HG02642 (cell line): ENCODE measurements around the gene PNPLA1.

ENCODE experiments used
- ATAC-seq: cut with Tn5 transposase; IDR thresholded peaks from one replicate; pipeline ENCODE4 v1.9.1; 2021; ENCODE audit warnings: mild to moderate bottlenecking; ENCODE audit not compliant: unreplicated experiment, poor library complexity

Gene PNPLA1

DNA sequence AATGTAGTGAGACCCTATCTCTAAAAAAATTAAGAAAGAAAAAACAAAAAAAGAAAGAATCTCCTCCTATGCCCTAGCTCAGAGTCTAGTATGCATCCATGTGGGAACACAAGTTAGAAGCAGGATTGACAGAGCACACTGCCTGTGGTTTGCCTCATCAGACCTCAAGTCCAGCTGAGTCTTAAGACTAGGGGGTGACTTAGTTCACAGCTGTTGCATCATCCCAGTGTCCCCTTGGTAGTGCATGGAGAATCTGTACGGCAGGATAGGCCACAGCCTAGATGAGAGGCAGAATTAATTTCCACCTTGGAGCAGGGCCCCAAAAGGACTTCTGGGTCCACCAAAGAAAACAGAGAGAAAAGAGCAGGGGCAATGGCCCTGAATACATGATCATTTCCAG lies 13.7 kb downstream of the PNPLA1 start:
- ATAC-seq, result no peak

DNA sequence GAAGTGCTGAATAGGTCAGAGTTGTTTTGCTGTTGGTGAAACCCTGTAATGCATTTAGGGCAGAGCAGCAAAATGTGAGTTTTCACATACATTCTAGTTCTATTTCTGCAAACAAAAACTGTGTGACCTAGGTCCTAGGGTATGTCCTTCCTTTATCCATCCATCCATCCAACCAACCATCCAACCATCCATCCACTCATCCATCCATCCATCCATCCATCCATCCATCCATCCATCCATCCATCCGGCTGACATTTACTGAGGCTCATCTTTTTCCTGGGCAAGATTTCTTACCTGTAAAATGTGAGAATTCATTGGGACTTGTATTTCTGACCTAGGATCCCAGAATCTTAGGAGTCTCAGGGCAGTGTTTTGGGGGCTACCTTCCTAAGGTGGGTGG lies 14.5 kb downstream of the PNPLA1 start:
- no peak for ATAC-seq

DNA sequence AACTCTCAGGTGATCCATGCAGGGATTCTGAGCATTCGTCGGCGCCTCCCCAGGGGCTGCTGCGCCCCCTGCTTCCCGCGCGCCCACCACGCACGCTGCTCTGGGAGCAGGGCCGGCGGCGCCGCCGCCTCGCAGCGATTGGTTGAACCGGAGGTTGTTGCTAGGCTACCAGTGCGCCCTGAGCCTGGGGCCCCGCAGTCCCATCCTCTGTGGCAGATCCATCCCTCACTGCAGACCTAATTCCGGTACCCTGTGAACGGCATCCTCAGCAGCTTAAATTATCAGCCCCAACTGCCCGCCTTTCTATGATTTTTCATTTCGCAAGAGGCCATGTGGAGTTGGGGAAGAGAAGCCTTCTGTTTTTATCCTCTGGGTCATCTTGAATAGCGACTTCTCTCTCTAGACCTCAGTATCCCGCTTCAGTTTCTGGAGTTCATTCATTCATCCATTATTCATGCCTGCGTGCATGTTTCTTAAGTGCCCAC lies 15.4 kb downstream of the PNPLA1 start:
- ATAC-seq, result no peak

DNA sequence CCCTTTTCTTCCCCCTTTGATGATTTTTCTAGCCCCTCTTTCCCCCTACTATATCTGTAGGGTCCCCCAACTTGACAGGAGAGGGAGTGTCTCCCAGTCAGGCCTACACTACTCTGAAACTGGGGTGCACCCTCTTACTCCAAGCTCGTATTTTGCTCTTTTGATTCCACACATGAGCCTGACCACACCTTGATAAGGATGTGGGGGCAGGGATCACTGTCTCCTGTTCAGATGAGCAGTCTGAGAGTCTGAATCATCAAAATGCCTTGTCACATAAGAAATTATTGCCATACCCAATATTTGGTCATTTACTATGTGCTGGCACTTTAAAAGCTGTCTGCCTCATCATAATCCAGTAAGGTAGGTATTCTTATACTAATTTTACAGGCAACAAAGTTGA lies 15.9 kb downstream of the PNPLA1 start:
- no peak for ATAC-seq

DNA sequence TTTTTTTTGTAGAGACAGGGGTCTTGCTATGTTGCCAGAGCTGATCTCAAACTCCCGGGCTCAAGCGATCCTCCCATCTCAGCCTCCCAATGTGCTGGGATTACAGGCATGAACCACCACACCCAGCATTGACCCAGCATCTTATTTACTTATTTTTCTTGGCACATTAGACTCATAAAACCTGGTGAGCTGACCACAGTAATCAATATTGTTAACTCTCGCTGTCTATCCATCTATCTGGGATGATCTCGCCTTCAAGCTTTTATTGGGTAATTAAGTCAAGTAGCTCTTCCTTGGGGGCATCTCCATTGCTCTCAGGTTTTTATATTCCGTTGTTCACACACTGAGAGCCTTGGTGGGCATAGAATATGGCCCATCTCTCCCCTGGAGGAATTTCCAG lies 17.0 kb downstream of the PNPLA1 start:
- no peak for ATAC-seq

DNA sequence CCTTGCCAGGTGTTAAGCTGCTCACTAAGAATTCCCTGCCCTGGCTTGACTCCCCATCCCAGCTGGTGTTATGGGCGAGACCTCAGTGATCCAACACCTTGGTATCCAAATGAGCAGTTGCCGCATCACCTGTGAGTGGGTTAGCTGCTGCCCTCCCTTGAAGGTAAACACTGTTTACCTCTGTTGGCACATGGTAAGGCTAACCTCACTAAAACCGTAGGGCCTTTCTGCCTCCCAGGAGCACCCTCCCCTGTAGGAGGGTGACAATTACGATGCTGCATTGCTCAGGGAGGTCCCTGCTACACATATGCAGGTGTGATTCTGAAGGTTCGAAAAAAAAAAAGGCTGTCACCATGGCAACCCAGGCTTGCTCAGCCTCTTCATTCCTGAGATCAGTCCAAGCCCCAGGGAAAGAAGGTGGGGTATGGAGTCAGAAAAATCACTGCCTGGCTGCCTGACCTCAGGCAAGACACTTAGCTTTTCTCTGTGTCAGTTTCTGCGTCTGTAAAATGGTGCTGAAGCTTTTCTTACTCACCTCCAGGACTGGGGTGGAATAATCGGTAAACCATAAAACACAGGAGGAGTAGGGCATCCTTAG lies 19.5 kb downstream of the PNPLA1 start:
- no peak for ATAC-seq

DNA sequence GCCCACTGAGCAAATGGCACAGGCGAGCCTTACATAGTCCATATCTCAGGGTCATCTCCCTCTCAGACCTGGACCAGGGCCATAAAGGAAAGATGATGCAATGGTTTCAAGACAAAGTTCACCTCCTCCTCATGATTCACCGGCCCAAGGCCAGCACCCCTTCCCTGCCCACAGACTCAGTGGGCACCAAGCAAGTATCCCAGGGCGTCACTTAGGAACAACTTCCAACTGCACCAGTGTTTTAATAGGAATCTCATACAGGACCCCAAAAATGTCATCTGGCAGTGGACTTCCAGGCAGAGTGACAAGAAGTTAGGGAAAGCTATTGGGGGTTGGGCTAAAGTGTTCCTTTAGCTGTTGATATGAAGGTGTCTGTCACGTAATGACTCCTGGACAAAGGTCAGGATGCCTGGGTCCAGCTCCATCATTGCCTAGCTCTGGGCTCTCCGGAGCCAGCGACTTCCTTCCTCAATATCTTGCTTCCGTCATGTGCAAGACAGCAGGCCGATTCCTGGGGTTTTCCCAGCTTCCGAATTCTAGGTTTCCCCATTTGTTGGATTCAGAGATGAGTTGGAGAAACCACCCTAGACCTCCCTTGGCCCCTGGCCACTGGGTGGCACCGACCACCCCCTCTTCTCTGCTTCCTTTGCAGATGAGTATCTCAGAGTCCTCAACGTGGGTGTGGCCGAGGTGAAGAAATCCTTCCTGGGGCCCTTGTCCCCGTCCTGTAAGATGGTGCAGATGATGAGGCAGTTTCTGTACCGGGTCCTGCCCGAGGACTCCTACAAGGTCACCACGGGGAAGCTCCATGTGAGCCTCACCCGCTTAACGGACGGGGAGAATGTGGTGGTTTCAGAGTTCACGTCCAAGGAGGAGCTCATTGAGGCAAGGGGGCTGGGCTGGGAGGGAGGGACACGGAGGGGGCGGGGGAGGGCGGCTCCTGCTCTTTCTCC lies 21.1 kb downstream of the PNPLA1 start:
- no peak for ATAC-seq

DNA sequence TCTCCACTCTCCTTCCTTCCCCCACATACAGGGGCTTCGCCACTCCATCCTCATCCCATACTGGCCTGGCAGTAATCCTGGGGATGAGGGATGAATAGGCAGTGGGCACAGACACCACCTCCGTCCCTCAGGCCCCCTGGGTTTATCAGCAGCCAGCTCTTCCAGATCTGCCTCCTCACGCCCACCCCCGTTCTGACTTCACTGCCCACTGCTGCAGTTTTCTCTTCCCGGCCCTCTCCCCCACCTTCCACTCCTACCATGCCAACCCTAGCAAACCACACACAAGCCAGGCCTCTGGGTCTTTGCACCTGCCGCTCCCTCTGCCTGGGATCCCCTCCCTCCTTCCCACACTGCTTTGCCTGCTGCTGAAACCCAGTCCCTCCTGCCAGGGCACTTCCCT lies 22.3 kb downstream of the PNPLA1 start:
- ATAC-seq, result no peak

DNA sequence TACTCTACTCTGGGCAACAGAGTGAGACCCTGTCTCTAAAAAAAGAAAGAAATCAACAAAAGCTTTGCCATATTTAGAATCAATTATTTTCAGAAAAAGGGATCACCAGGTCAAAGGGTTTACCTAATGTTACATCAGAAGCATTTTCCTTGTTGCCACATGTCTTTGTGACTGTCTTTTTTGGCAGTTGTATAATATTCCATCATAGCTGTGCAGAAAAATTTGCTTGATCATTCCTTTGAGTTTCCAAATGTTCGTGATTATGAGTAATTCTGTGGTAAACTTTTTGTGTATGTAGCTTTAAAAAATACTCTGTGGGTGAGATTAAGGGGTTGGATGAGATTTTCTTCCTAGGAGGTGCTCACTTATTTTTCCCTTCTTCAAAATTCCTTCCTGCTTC lies 26.4 kb downstream of the PNPLA1 start:
- ATAC-seq, result no peak

DNA sequence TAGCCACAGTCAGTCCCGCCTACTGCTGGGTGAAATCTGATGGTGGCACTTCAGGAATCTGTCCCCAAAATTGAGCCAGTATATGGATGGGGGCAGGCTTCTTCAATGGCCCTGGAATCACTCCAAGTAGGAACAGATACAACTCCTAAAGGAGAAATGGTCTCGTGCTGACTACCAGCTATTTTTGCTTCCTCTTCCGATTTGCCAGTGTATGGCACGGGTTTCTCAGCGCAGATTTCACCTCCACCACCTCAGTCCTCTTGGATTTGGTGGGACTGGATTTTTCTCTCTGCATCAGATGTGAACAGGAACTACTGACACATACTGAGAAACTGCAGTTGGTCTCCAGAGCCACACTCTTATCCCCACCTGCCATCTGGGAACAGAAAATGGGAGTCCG lies 27.2 kb downstream of the PNPLA1 start:
- no peak for ATAC-seq

DNA sequence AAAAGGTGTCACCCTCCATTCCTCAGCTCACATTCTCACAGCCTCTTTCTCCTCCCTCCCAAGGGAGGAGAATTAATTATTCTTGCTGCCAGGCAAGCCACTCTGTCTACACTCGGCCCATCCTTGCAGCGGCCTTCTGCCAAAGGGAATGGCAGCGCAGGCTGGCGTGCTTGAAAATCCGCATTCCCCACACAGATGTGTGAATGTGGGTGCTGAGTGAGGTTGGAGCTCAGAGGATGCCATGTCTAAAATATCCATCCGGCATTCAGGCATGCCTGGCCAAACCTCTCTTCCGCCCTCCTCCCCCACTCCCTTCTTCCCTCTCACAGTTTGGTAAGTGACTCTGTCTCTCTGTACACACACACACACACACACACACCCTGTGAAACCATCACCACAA lies 27.7 kb downstream of the PNPLA1 start:
- ATAC-seq, result no peak

DNA sequence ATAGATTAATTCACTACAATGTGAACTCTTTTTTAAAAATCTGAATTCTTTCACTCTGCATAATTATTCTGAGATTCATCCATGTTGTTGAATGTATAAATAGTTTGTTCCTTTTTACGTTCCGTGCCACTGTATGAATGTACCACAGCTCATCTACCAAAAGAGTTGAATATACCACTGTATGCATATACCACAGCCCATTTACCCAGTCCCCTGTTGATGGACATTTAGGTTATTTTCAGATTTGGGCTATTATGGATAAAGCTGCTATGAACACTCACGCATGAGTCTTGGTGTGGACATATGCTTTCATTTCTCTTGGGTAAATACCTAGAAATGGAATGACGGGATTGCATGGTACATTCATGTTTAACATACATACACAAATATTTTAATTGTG lies 28.2 kb downstream of the PNPLA1 start:
- ATAC-seq, result no peak

DNA sequence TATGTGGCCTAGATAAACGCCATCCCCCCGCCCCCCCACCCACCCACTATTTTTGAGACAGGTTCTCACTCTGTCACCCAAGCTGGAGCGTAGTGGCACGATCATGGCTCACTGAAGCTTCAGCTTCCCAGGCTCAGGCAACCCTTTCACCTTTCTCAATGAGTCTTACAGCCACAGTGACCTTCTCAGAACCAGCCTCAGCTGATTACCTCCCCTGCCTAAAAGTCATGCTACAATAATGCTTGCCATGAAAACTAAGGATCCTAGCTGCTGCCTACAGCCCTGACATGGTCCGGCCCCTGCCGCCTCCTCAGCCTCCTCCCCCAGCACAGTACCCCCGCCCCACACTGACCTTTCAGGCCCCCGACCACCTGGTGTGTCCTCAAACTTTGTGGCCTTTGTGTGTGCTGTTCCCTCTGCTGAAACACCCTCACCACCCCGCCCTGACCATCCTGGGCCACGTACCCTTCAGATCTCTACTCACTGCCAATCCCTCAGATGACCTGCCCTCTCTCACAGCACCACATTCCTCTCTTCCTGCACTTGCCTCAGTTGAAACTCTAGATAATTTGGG lies 31.3 kb downstream of the PNPLA1 start:
- ATAC-seq, result no peak

DNA sequence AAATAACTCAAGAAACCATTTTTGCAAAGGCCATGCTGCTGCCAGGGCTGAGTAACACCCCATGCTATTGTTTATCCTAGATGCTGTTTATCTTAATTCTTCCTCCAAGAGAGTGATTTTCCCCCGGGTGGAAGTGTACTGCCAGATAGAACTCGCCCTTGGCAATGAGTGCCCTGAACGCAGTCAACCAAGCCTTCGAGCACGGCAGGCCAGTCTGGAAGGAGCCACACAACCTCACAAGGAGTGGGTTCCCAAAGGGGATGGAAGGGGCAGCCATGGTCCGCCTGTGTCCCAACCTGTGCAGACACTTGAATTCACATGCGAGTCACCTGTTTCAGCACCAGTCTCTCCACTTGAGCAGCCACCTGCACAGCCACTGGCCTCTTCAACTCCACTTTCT lies 31.9 kb downstream of the PNPLA1 start:
- no peak for ATAC-seq

DNA sequence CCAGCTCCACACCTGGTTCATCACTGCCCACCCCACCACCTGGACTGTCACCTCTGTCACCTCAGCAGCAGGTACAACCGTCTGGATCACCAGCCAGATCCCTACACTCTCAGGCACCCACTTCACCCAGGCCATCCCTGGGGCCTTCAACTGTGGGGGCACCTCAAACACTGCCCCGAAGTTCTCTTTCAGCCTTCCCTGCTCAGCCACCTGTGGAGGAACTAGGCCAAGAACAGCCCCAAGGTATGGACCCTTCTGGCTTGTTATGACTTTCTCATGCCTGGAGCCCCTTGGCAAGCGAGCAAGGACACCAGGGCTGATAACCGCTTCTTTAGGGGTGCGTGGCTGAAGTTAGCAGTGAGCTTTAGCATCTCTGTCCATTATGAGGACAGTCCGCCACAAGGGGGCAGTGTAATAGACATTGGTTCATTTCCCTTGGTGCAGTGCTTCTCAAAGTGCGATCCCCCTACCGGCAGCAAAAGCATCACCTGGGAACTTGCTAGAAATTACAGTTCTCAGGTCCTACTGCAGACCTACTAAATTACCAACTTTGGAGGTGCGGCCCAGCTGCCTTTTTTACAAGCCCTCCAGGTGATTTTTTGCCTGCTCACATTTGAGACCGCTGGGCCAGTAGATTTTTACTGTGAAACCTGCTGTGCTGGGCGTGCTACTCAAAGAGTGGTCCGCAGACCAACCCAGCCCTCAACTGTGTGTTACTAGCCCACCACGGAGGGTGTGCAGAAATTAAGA lies 32.5 kb downstream of the PNPLA1 start:
- peak; percentile 80 for ATAC-seq

DNA sequence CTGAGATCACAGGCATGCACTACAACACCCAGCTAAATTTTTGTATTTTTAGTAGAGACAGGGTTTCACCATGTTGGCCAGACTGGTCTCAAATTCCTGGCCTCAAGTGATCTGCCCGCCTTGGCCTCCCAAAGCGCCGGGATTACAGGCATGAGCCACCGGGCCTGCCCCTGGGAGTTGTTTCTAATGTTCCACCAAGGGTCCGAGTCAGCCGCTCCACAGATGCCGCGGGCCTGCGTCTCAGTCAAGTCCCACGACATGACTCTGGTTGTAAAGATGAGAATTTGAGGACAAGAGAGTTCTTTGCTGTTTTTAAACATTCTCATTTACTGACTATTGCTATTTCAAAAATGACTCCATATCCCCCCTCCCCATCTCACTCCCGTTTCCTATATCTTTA lies 36.0 kb downstream of the PNPLA1 start:
- no peak for ATAC-seq

DNA sequence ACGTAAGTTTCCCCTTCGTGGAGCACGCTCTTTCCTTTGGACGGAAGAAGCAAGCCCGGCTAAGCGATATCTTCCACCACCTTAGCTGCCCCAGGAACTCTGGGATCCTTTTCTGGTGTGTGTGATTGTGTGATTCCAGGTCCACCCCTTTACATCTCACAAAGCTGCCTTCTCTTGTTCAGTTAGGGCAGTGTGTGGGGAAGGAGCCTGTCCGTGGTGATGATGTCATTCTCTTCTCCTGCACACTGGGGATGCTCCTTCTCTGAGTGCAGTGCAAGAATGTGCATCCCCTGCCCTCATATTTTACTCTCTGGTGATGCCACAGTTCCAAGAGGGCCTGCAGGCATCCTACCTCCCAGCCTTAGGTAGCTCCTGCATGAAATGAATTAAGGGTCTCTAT lies 36.5 kb downstream of the PNPLA1 start:
- ATAC-seq, result no peak

DNA sequence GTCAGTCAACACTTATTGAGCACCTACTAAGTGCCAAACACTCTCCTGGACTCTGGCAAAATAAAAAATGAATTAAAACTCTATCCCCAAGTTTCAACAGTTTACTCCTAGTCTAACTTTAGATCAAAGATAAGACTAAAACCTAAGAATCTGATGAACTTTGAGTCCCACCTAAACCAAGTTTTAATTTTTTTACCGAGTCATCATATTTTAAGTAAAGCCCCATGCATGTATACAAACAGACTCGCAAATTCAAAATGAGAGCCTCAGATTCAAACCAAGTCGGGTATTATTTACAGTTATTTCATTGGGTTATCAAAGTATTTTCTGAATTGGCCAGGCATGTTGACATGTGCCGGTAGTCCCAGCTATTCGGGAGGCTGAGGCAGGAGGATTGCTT lies 38.7 kb downstream of the PNPLA1 start:
- ATAC-seq, result no peak

DNA sequence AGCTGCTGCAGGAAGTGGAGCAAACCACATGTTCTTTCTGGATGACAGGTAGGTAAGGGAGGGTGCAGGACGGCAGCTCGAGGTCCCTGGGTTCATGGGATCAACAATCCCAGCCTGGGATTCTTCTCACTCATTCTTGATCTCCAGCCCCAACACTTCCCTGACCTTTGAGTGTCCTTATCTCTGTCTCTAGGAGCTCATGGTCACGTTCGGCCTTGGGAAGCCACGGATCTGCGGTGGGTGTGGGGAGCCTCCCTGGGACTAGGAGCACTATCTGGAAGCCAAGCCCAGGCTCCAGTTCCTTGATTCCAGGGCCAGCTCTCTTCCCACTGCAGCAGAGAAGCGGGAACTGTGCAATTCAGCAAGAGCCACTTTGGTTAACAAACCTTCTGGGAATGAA lies 39.3 kb downstream of the PNPLA1 start:
- no peak for ATAC-seq

DNA sequence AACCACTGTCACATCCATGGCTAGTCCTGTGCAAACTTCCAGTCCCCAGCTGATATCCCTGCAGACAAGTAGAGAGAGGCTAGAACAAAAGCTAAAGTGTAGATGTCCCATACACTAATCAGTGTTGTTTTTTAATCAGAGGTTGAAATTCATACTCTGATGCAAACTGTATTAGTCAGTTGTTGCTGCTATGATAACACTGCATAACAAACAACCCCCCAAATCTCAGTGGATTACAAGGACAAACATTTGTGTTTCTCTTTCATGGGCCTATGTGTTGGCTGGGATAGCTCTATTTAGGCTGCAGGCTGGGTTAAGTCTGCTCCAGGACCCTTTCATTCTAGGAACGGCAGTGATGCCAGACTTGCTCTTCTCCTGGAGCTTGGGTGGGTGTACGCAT lies 40.0 kb downstream of the PNPLA1 start:
- ATAC-seq, result no peak
